Naive thymus-derived CD4-positive, alpha-beta T cell (primary cell): Measurements from ENCODE around the gene CDHR1. TPM values are rescaled to one million over a fixed set of nuclear protein-coding genes. Genes with fewer than 3 reads are reported as not detected.
A peak's percentile ranks its signal among the peaks of the same experiment; 100 is the strongest.

Source experiments
- ATAC-seq: fragments of 150-1000 bp; cut with Tn5 transposase; 2 replicates; pipeline ENCODE4 v1.10.0; 2021; ENCODE audit warnings: mild to moderate bottlenecking, moderate library complexity
- CTCF ChIA-PET: fragments of 350-600 bp; sonication (Branson Sonifier 250); formaldehyde crosslinking; loops from one replicate; lab custom pipeline; 2021; ENCODE audit warnings: antibody characterized with exemption; lab: Charles Lee
- POLR2A ChIA-PET: fragments of 350-600 bp; sonication (Branson Sonifier 250); formaldehyde crosslinking; loops from one replicate; lab custom pipeline; 2021; ENCODE audit warnings: antibody characterized with exemption, inconsistent platforms; lab: Charles Lee
- DNase-seq, 9 donors: peaks; one replicate each; pipeline versions ENCODE4 v3.0.0 to v3.0.0-alpha.2; 2020 to 2022; ENCODE audit warnings: mixed read lengths in 1 of 9
- H3K27ac ChIP-seq: one replicate; pipeline ENCODE4 v1.7.0; 2013; ENCODE audit warnings: mild to moderate bottlenecking, low read depth, low read length, moderate library complexity
- H3K27me3 ChIP-seq, 2 donors: one replicate each; pipeline ENCODE4 v1.7.0; 2013; ENCODE audit warnings: low read length in 2 of 2, mild to moderate bottlenecking in 2 of 2, moderate library complexity in 2 of 2; ENCODE audit not compliant: control insufficient read depth in 2 of 2, insufficient read depth in 2 of 2
- H3K36me3 ChIP-seq, 3 experiments: 1 replicate in 2 of 3; 2 replicates in 1 of 3; pipeline ENCODE4 v1.7.0; 2013; ENCODE audit warnings: low read length in 3 of 3, mild to moderate bottlenecking in 3 of 3, moderate library complexity in 1 of 3; ENCODE audit not compliant: insufficient read depth in 3 of 3, control insufficient read depth in 2 of 3
- H3K4me1 ChIP-seq, 2 donors: one replicate each; pipeline ENCODE4 v1.7.0; 2013; ENCODE audit warnings: low read length in 2 of 2, mild to moderate bottlenecking in 2 of 2, moderate library complexity in 1 of 2; ENCODE audit not compliant: control insufficient read depth in 2 of 2, insufficient read depth in 2 of 2
- H3K4me3 ChIP-seq: 2 replicates; pipeline ENCODE4 v1.7.0; 2013; ENCODE audit warnings: mild to moderate bottlenecking, low read length
- H3K9me3 ChIP-seq, 3 experiments: 1 replicate in 2 of 3; 2 replicates in 1 of 3; pipeline ENCODE4 v1.7.0; 2013; ENCODE audit warnings: low read length in 3 of 3; ENCODE audit not compliant: control insufficient read depth in 2 of 3
- H3K27ac Mint-ChIP-seq, 9 donors: one replicate each; pipeline ENCODE4 v1.8.0; 2020 to 2022; ENCODE audit warnings: mixed read lengths in 9 of 9, mild to moderate bottlenecking in 8 of 9, moderate library complexity in 5 of 9, inconsistent platforms in 2 of 9
- H3K27me3 Mint-ChIP-seq, 5 donors: one replicate each; pipeline ENCODE4 v1.8.0; 2021 to 2022; ENCODE audit warnings: mixed read lengths in 5 of 5, mild to moderate bottlenecking in 1 of 5
- H3K36me3 Mint-ChIP-seq, 5 donors: one replicate each; pipeline ENCODE4 v1.8.0; 2020 to 2022; ENCODE audit warnings: mixed read lengths in 5 of 5, mild to moderate bottlenecking in 3 of 5, inconsistent platforms in 1 of 5
- H3K4me1 Mint-ChIP-seq, 7 donors: one replicate each; pipeline ENCODE4 v1.8.0; 2020 to 2022; ENCODE audit warnings: mixed read lengths in 7 of 7, mild to moderate bottlenecking in 3 of 7, inconsistent platforms in 1 of 7
- H3K4me3 Mint-ChIP-seq, 10 donors: one replicate each; pipeline ENCODE4 v1.8.0; 2020 to 2022; ENCODE audit warnings: mild to moderate bottlenecking in 10 of 10, mixed read lengths in 10 of 10, moderate library complexity in 6 of 10, inconsistent platforms in 2 of 10
- H3K9me3 Mint-ChIP-seq, 11 donors: one replicate each; pipeline ENCODE4 v1.8.0; 2020 to 2022; ENCODE audit warnings: mixed read lengths in 11 of 11, mild to moderate bottlenecking in 4 of 11, inconsistent platforms in 1 of 11, moderate library complexity in 1 of 11
- intact Hi-C, 2 donors: fragments of 100-400 bp; cut with micrococcal nuclease; formaldehyde crosslinking; loops; one replicate each; pipeline ENCODE4 v1.15.1; 2023
- polyA plus RNA-seq, 2 donors: library from polyadenylated mRNA; unstranded; fragments of 300-500 nt; fragmentation: Illumina TruSeq; gene quantifications; one replicate each; pipeline ENCODE4 v1.2.3, GENCODE V29; 2021
- total RNA-seq, 6 experiments: library from RNA in 5 of 6; stranded (reverse) in 5 of 6; gene quantifications; 1 replicate in 5 of 6; 2 replicates in 1 of 6; pipeline ENCODE4 v1.2.3 and lab custom pipeline; 2021 to 2026

CDHR1 gene
- total and polyA plus RNA-seq, 7 experiments from 2014 or later: 0.15 to 1.6 (median 0.30) TPM; not detected in 2

GRCh38 chr10:84195044-84195830 lies 900 bp downstream of the CDHR1 start:
- ATAC-seq: no peak
- peaks cover 12 to 27% (median 16%) of the 10 kb centered on the region in 7 donors for H3K4me1 Mint-ChIP-seq
- H3K36me3 Mint-ChIP-seq: no peaks in the 10 kb centered on the region
- Histone ChIP-seq H3K36me3 (no peaks in the 10 kb centered on the region), H3K4me1 (peaks cover 18 to 23% of the 10 kb centered on the region in 2 donors), H3K27me3 (peaks cover 0 to 3% of the 10 kb centered on the region in 2 donors), H3K27ac (no peak overlapping the region), H3K4me3 (peak overlapping the region; percentile 52), H3K9me3 (no peaks in the 10 kb centered on the region)
- ChIA-PET POLR2A (interaction anchor here (0.6 kb wide), 1 partner anchor 9 kb away, joined by 3 read pairs; no protein-coding TSS in a partner anchor), CTCF (interaction anchor here (0.6 to 1.7 kb wide), 2 partner anchors 47 to 344 kb away, joined by 3 to 5 read pairs; no protein-coding TSS in a partner anchor)
- H3K9me3 Mint-ChIP-seq: no peaks in the 10 kb centered on the region
- H3K27me3 Mint-ChIP-seq: peaks cover 0 to 59% (median 22%) of the 10 kb centered on the region in 5 donors
- intact Hi-C loops: no loop called here
- peak overlapping the region; percentile 47 to 75 (median 65) for H3K4me3 Mint-ChIP-seq
- DNase-seq: no peak
- no peak overlapping the region for H3K27ac Mint-ChIP-seq

- Histone ChIP-seq H3K36me3 (no peaks in the 10 kb centered on the region), H3K4me1 (peaks cover 10 to 15% of the 10 kb centered on the region in 2 donors), H3K27me3 (peaks cover 0 to 3% of the 10 kb centered on the region in 2 donors), H3K27ac (no peak overlapping the region), H3K9me3 (no peaks in the 10 kb centered on the region), H3K4me3 (no peak overlapping the region)
- CTCF ChIA-PET: no interaction called here
- H3K27ac Mint-ChIP-seq: no peak overlapping the region
- DNase-seq: no peak
- H3K36me3 Mint-ChIP-seq: no peaks in the 10 kb centered on the region
- H3K4me1 Mint-ChIP-seq: peaks cover 10 to 19% (median 11%) of the 10 kb centered on the region in 7 donors
- POLR2A ChIA-PET: no interaction called here
- peaks cover 0 to 58% (median 22%) of the 10 kb centered on the region in 5 donors for H3K27me3 Mint-ChIP-seq
- H3K9me3 Mint-ChIP-seq: no peaks in the 10 kb centered on the region
- no peak for ATAC-seq
- H3K4me3 Mint-ChIP-seq: peak overlapping the region in 3 of 10 donors; percentile 62 to 75 (median 66)
- intact Hi-C loops: no loop called here
These were observed 1.7 kb downstream of the CDHR1 start for GRCh38 chr10:84196083-84196482.

- ChIA-PET CTCF (no interaction called here), POLR2A (no interaction called here)
- Mint-ChIP-seq H3K9me3 (no peaks in the 10 kb centered on the region), H3K36me3 (no peaks in the 10 kb centered on the region), H3K4me1 (peaks cover 3 to 13% (median 4%) of the 10 kb centered on the region in 7 donors), H3K27me3 (peaks cover 0 to 52% (median 19%) of the 10 kb centered on the region in 5 donors), H3K27ac (no peak overlapping the region), H3K4me3 (no peak overlapping the region)
- no peaks in the 10 kb centered on the region for H3K9me3 ChIP-seq
- H3K27ac ChIP-seq: no peak overlapping the region
- peaks cover 4 to 7% of the 10 kb centered on the region in 2 donors for H3K4me1 ChIP-seq
- no peak overlapping the region for H3K4me3 ChIP-seq
- DNase-seq (no peak), ATAC-seq (no peak)
- H3K27me3 ChIP-seq: peaks cover 0 to 3% of the 10 kb centered on the region in 2 donors
- H3K36me3 ChIP-seq: no peaks in the 10 kb centered on the region
- intact Hi-C loops: no loop called here
These were observed 2.6 kb downstream of the CDHR1 start for GRCh38 chr10:84196941-84197340.

GRCh38 chr10:84197643-84198042 lies 3.3 kb downstream of the CDHR1 start:
- POLR2A ChIA-PET: interaction anchor here (0.6 kb wide), 1 partner anchor 39 kb away, joined by 3 read pairs; no protein-coding TSS in a partner anchor
- H3K4me1 Mint-ChIP-seq: peaks cover 0 to 11% (median 4%) of the 10 kb centered on the region in 7 donors

GRCh38 chr10:84198206-84198915 lies 4.0 kb downstream of the CDHR1 start:
- H3K4me1 Mint-ChIP-seq: peaks cover 0 to 11% (median 4%) of the 10 kb centered on the region in 7 donors
- H3K9me3 Mint-ChIP-seq: no peaks in the 10 kb centered on the region
- peaks cover 4 to 7% of the 10 kb centered on the region in 2 donors for H3K4me1 ChIP-seq
- H3K27me3 ChIP-seq: peaks cover 0 to 3% of the 10 kb centered on the region in 2 donors
- POLR2A ChIA-PET: interaction anchor here (0.6 kb wide), 1 partner anchor 40 kb away, joined by 3 read pairs; no protein-coding TSS in a partner anchor
- H3K27ac Mint-ChIP-seq: no peak overlapping the region
- no peaks in the 10 kb centered on the region for H3K36me3 Mint-ChIP-seq
- H3K27me3 Mint-ChIP-seq: peaks cover 0 to 41% (median 19%) of the 10 kb centered on the region in 5 donors
- CTCF ChIA-PET: interaction anchor here (0.6 kb wide), 1 partner anchor 41 kb away, joined by 4 read pairs; no protein-coding TSS in a partner anchor
- intact Hi-C loops: no loop called here
- H3K4me3 Mint-ChIP-seq: no peak overlapping the region
- H3K27ac ChIP-seq: no peak overlapping the region
- no peak overlapping the region for H3K4me3 ChIP-seq
- H3K9me3 ChIP-seq: no peaks in the 10 kb centered on the region
- ATAC-seq: no peak
- H3K36me3 ChIP-seq: no peaks in the 10 kb centered on the region
- no peak for DNase-seq

More at GRCh38 chr10:84197643-84198042, 3.3 kb downstream of the CDHR1 start:
- Mint-ChIP-seq H3K4me3 (no peak overlapping the region), H3K36me3 (no peaks in the 10 kb centered on the region), H3K27me3 (peaks cover 0 to 49% (median 19%) of the 10 kb centered on the region in 5 donors), H3K27ac (no peak overlapping the region), H3K9me3 (no peaks in the 10 kb centered on the region)
- peaks cover 0 to 3% of the 10 kb centered on the region in 2 donors for H3K27me3 ChIP-seq
- ATAC-seq: no peak
- H3K4me1 ChIP-seq: peaks cover 4 to 7% of the 10 kb centered on the region in 2 donors
- CTCF ChIA-PET: interaction anchor here (0.6 kb wide), 1 partner anchor 40 kb away, joined by 4 read pairs; no protein-coding TSS in a partner anchor
- no peaks in the 10 kb centered on the region for H3K9me3 ChIP-seq
- intact Hi-C loops: no loop called here
- no peaks in the 10 kb centered on the region for H3K36me3 ChIP-seq
- no peak overlapping the region for H3K27ac ChIP-seq
- no peak for DNase-seq
- H3K4me3 ChIP-seq: no peak overlapping the region

GRCh38 chr10:84200537-84201243 lies 6.4 kb downstream of the CDHR1 start:
- no peak for DNase-seq
- Histone ChIP-seq H3K27me3 (no peaks in the 10 kb centered on the region), H3K9me3 (no peaks in the 10 kb centered on the region), H3K27ac (no peak overlapping the region), H3K4me1 (no peaks in the 10 kb centered on the region), H3K4me3 (no peak overlapping the region), H3K36me3 (no peaks in the 10 kb centered on the region)
- Mint-ChIP-seq H3K4me1 (peaks cover 0 to 2% (median 0%) of the 10 kb centered on the region in 7 donors), H3K4me3 (no peak overlapping the region), H3K27me3 (peaks cover 0 to 24% (median 16%) of the 10 kb centered on the region in 5 donors), H3K9me3 (no peaks in the 10 kb centered on the region), H3K36me3 (no peaks in the 10 kb centered on the region), H3K27ac (no peak overlapping the region)
- no peak for ATAC-seq
- intact Hi-C loops: no loop called here
- CTCF ChIA-PET: interaction anchor here (0.8 to 1.2 kb wide), 2 partner anchors 24 to 25 kb away, joined by 3 read pairs; no protein-coding TSS in a partner anchor
- POLR2A ChIA-PET: interaction anchor here (0.7 kb wide), 1 partner anchor 61 kb away, joined by 3 read pairs; no protein-coding TSS in a partner anchor
